ENCODE results near the gene DAND5. TPM values are rescaled to one million over a fixed set of nuclear protein-coding genes. Genes with fewer than 3 reads are reported as not detected.

The DAND5 gene
- total and polyA plus RNA-seq, 2 of the 13 experiments (the other 11 are each of a cell fraction or from before 2014, with no cell fraction given): 0.04 TPM; not detected in 1

DNA sequence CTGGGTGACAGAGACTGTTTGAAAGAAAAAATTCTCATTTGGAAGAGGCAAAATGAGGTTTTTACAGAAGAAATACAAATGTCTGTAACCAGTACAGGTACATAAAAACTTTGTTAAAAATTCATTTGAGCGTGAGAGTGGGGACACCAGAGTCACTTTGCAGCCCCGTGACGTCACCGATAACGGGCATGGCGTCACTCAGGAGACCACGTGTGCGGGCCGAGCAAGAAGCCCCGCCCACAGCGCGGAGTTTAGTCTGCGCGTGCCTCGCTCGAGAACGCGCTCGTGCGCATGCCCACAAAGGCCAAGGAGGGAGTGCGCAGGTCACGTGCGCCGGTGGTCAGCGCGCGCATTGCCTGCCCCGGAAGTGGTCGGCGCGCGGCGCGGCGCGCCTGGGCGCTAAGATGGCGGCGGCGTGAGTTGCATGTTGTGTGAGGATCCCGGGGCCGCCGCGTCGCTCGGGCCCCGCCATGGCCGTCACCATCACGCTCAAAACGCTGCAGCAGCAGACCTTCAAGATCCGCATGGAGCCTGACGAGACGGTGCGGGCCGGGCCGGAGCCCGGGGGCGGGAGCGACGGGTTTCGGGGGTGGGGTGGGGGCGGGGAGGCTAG is 23.8 kb upstream of the DAND5 start, which contains the start of gene RAD23A (continued):
- TF ChIP-seq, protein P1, sequence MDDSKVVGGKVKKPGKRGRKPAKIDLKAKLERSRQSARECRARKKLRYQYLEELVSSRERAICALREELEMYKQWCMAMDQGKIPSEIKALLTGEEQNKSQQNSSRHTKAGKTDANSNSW (CRISPR knock-in tag; IDR thresholded peaks at IDR 0.05; ENCODE audit: borderline replicate concordance): no peak; the same call in 1 of the 2 replicates
- TF ChIP-seq CBX5 (CRISPR knock-in tag; IDR thresholded peaks at IDR 0.05; ENCODE audit: borderline replicate concordance) (peak; percentile 51; the same call in 1 of the 2 replicates), ZSCAN30 (CRISPR knock-in tag; IDR thresholded peaks at IDR 0.05) (no peak), JUND (CRISPR knock-in tag; IDR thresholded peaks at IDR 0.05) (peak; percentile 65; the same call in 1 of the 2 replicates)
- TF ChIP-seq, protein P2, sequence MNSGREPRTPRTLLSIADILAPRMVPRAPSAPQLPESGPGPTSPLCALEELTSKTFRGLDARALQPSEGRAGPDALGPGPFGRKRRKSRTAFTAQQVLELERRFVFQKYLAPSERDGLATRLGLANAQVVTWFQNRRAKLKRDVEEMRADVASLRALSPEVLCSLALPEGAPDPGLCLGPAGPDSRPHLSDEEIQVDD (CRISPR knock-in tag; IDR thresholded peaks at IDR 0.05; ENCODE audit: borderline replicate concordance): peak; percentile 68; the same call in 1 of the 2 replicates
- TF ChIP-seq, protein P3, sequence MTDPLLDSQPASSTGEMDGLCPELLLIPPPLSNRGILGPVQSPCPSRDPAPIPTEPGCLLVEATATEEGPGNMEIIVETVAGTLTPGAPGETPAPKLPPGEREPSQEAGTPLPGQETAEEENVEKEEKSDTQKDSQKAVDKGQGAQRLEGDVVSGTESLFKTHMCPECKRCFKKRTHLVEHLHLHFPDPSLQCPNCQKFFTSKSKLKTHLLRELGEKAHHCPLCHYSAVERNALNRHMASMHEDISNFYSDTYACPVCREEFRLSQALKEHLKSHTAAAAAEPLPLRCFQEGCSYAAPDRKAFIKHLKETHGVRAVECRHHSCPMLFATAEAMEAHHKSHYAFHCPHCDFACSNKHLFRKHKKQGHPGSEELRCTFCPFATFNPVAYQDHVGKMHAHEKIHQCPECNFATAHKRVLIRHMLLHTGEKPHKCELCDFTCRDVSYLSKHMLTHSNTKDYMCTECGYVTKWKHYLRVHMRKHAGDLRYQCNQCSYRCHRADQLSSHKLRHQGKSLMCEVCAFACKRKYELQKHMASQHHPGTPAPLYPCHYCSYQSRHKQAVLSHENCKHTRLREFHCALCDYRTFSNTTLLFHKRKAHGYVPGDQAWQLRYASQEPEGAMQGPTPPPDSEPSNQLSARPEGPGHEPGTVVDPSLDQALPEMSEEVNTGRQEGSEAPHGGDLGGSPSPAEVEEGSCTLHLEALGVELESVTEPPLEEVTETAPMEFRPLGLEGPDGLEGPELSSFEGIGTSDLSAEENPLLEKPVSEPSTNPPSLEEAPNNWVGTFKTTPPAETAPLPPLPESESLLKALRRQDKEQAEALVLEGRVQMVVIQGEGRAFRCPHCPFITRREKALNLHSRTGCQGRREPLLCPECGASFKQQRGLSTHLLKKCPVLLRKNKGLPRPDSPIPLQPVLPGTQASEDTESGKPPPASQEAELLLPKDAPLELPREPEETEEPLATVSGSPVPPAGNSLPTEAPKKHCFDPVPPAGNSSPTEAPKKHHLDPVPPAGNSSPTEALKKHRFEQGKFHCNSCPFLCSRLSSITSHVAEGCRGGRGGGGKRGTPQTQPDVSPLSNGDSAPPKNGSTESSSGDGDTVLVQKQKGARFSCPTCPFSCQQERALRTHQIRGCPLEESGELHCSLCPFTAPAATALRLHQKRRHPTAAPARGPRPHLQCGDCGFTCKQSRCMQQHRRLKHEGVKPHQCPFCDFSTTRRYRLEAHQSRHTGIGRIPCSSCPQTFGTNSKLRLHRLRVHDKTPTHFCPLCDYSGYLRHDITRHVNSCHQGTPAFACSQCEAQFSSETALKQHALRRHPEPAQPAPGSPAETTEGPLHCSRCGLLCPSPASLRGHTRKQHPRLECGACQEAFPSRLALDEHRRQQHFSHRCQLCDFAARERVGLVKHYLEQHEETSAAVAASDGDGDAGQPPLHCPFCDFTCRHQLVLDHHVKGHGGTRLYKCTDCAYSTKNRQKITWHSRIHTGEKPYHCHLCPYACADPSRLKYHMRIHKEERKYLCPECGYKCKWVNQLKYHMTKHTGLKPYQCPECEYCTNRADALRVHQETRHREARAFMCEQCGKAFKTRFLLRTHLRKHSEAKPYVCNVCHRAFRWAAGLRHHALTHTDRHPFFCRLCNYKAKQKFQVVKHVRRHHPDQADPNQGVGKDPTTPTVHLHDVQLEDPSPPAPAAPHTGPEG (CRISPR knock-in tag; IDR thresholded peaks at IDR 0.05): peak; percentile 75; the same call in 1 of the 2 replicates
- TF ChIP-seq, protein P4, sequence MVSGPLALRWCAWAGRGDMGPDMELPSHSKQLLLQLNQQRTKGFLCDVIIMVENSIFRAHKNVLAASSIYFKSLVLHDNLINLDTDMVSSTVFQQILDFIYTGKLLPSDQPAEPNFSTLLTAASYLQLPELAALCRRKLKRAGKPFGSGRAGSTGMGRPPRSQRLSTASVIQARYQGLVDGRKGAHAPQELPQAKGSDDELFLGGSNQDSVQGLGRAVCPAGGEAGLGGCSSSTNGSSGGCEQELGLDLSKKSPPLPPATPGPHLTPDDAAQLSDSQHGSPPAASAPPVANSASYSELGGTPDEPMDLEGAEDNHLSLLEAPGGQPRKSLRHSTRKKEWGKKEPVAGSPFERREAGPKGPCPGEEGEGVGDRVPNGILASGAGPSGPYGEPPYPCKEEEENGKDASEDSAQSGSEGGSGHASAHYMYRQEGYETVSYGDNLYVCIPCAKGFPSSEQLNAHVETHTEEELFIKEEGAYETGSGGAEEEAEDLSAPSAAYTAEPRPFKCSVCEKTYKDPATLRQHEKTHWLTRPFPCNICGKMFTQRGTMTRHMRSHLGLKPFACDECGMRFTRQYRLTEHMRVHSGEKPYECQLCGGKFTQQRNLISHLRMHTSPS (CRISPR knock-in tag; IDR thresholded peaks at IDR 0.05; ENCODE audit: low read depth): no peak
- TF ChIP-seq, protein P5, sequence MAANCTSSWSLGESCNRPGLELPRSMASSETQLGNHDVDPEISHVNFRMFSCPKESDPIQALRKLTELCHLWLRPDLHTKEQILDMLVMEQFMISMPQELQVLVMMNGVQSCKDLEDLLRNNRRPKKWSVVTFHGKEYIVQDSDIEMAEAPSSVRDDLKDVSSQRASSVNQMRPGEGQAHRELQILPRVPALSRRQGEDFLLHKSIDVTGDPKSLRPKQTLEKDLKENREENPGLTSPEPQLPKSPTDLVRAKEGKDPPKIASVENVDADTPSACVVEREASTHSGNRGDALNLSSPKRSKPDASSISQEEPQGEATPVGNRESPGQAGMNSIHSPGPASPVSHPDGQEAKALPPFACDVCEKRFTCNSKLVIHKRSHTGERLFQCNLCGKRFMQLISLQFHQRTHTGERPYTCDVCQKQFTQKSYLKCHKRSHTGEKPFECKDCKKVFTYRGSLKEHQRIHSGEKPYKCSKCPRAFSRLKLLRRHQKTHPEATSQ (CRISPR knock-in tag; IDR thresholded peaks at IDR 0.05; ENCODE audit: borderline replicate concordance): no peak
- TF ChIP-seq, protein P6, sequence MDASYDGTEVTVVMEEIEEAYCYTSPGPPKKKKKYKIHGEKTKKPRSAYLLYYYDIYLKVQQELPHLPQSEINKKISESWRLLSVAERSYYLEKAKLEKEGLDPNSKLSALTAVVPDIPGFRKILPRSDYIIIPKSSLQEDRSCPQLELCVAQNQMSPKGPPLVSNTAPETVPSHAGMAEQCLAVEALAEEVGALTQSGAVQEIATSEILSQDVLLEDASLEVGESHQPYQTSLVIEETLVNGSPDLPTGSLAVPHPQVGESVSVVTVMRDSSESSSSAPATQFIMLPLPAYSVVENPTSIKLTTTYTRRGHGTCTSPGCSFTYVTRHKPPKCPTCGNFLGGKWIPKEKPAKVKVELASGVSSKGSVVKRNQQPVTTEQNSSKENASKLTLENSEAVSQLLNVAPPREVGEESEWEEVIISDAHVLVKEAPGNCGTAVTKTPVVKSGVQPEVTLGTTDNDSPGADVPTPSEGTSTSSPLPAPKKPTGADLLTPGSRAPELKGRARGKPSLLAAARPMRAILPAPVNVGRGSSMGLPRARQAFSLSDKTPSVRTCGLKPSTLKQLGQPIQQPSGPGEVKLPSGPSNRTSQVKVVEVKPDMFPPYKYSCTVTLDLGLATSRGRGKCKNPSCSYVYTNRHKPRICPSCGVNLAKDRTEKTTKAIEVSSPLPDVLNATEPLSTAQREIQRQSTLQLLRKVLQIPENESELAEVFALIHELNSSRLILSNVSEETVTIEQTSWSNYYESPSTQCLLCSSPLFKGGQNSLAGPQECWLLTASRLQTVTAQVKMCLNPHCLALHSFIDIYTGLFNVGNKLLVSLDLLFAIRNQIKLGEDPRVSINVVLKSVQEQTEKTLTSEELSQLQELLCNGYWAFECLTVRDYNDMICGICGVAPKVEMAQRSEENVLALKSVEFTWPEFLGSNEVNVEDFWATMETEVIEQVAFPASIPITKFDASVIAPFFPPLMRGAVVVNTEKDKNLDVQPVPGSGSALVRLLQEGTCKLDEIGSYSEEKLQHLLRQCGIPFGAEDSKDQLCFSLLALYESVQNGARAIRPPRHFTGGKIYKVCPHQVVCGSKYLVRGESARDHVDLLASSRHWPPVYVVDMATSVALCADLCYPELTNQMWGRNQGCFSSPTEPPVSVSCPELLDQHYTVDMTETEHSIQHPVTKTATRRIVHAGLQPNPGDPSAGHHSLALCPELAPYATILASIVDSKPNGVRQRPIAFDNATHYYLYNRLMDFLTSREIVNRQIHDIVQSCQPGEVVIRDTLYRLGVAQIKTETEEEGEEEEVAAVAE (CRISPR knock-in tag; IDR thresholded peaks at IDR 0.05; ENCODE audit: borderline replicate concordance): peak; percentile 70; the same call in 1 of the 2 replicates

Data from HepG2 (cell line).